Glomerular visceral epithelial cell (primary cell): ENCODE results near the gene METTL18.
A peak's percentile ranks its signal among the peaks of the same experiment; 100 is the strongest.
"Not testable (repeated sequence)": the region's sequence is repeated elsewhere in the genome, so short reads cannot be mapped to it uniquely, and the experiment has no call there.

Experiments
- DNase-seq: peaks from one replicate; pipeline ENCODE4 v3.0.0-alpha.2; 2016; ENCODE audit errors: extremely low spot score

The METTL18 gene

GRCh38 chr1:169794530-169795416 is at the start of gene METTL18:
Gene METTL18, minus strand, starts transcription at chr1:169794907. Its CDS starts 1,212 bp downstream, at chr1:169793695.
- DNase-seq, result peak; percentile 94

GRCh38 chr1:169838942-169839341 is 44.2 kb upstream of the METTL18 start:
- DNase-seq, result no peak

GRCh38 chr1:169836198-169836597 is 41.5 kb upstream of the METTL18 start:
- DNase-seq, result no peak

GRCh38 chr1:169835647-169836046 is 40.9 kb upstream of the METTL18 start:
- DNase-seq, result no peak

GRCh38 chr1:169834869-169835268 is 40.2 kb upstream of the METTL18 start:
- DNase-seq, result no peak

- DNase-seq, result no peak
These were observed 38.6 kb upstream of the METTL18 start for GRCh38 chr1:169833179-169833901.

- DNase-seq, result no peak
These were observed 35.0 kb upstream of the METTL18 start for GRCh38 chr1:169829671-169830070.

- DNase-seq, result no peak
These were observed 29.4 kb upstream of the METTL18 start for GRCh38 chr1:169824153-169824552.

GRCh38 chr1:169821500-169821899 is 26.8 kb upstream of the METTL18 start:
- DNase-seq, result no peak

GRCh38 chr1:169816617-169817016 is 21.9 kb upstream of the METTL18 start:
- no peak for DNase-seq

GRCh38 chr1:169814265-169814664 is 19.6 kb upstream of the METTL18 start:
- DNase-seq, result no peak

GRCh38 chr1:169812131-169812530 is 17.4 kb upstream of the METTL18 start:
- no peak for DNase-seq

- DNase-seq, result not testable (repeated sequence)
These were observed 16.8 kb upstream of the METTL18 start for GRCh38 chr1:169811418-169812035.

GRCh38 chr1:169809370-169810095 is 14.8 kb upstream of the METTL18 start:
- peak; percentile 42 for DNase-seq

- DNase-seq, result no peak
These were observed 10.2 kb upstream of the METTL18 start for GRCh38 chr1:169804941-169805340.

- no peak for DNase-seq
These were observed 8.2 kb upstream of the METTL18 start for GRCh38 chr1:169802888-169803287.

GRCh38 chr1:169797281-169797680 is 2.6 kb upstream of the METTL18 start:
- DNase-seq, result no peak

GRCh38 chr1:169796274-169796810 is 1.6 kb upstream of the METTL18 start:
- DNase-seq, result no peak

GRCh38 chr1:169795687-169796086 is 980 bp upstream of the METTL18 start:
- DNase-seq, result no peak

GRCh38 chr1:169793730-169794129 is 977 bp downstream of the METTL18 start:
- DNase-seq, result no peak

- no peak for DNase-seq
These were observed 6.3 kb downstream of the METTL18 start for GRCh38 chr1:169788402-169788801.
